ENCODE measurements around the gene PROX1.

The PROX1 gene

DNA sequence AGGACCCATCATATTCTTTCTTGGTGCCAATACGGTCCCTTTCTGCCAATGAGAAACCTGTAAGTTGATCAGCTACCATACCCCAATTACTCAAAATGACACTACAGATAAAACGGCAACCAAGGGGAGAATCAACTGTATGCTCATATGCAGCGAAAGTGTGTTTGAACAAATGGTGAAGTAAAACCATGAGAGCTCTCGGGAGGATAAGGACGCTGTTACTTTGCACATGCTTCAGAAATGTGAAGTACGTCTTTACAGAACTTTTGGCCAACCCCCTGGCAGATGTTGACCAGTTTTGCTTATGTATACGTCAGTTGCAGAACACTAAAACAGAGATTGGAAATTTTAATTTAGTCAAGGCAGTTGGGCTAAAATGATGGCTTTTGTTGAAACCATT is 79.6 kb downstream of the PROX1 start:
- no peak for ATAC-seq
- TF ChIP-seq ZFP3 (CRISPR knock-in tag; IDR thresholded peaks at IDR 0.05) (no peak), TOX (CRISPR knock-in tag; IDR thresholded peaks at IDR 0.05; ENCODE audit: borderline replicate concordance) (no peak), ZNF8 (CRISPR knock-in tag; IDR thresholded peaks at IDR 0.05) (no peak), ZC3H10 (CRISPR knock-in tag; IDR thresholded peaks at IDR 0.05) (no peak), ISL1 (CRISPR knock-in tag; IDR thresholded peaks at IDR 0.05) (no peak), SNAI2 (CRISPR knock-in tag; IDR thresholded peaks at IDR 0.05) (no peak), GLIS3 (CRISPR knock-in tag; IDR thresholded peaks at IDR 0.05) (no peak), PPARA (CRISPR knock-in tag; IDR thresholded peaks at IDR 0.05; ENCODE audit: borderline replicate concordance) (no peak), OSR1 (CRISPR knock-in tag; IDR thresholded peaks at IDR 0.05) (no peak), ARNTL (CRISPR knock-in tag; IDR thresholded peaks at IDR 0.05; ENCODE audit: borderline replicate concordance, low read depth) (no peak), ZNF70 (CRISPR knock-in tag; IDR thresholded peaks at IDR 0.05) (no peak), RARB (CRISPR knock-in tag; IDR thresholded peaks at IDR 0.05) (no peak), BACH2 (CRISPR knock-in tag; IDR thresholded peaks at IDR 0.05; ENCODE audit: borderline replicate concordance) (no peak), CSDC2 (CRISPR knock-in tag; IDR thresholded peaks at IDR 0.05) (no peak)
- TF ChIP-seq, protein P1, sequence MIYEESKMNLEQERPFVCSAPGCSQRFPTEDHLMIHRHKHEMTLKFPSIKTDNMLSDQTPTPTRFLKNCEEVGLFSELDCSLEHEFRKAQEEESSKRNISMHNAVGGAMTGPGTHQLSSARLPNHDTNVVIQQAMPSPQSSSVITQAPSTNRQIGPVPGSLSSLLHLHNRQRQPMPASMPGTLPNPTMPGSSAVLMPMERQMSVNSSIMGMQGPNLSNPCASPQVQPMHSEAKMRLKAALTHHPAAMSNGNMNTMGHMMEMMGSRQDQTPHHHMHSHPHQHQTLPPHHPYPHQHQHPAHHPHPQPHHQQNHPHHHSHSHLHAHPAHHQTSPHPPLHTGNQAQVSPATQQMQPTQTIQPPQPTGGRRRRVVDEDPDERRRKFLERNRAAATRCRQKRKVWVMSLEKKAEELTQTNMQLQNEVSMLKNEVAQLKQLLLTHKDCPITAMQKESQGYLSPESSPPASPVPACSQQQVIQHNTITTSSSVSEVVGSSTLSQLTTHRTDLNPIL (CRISPR knock-in tag; IDR thresholded peaks at IDR 0.05; ENCODE audit: low read depth): no peak
- TF ChIP-seq, protein P2, sequence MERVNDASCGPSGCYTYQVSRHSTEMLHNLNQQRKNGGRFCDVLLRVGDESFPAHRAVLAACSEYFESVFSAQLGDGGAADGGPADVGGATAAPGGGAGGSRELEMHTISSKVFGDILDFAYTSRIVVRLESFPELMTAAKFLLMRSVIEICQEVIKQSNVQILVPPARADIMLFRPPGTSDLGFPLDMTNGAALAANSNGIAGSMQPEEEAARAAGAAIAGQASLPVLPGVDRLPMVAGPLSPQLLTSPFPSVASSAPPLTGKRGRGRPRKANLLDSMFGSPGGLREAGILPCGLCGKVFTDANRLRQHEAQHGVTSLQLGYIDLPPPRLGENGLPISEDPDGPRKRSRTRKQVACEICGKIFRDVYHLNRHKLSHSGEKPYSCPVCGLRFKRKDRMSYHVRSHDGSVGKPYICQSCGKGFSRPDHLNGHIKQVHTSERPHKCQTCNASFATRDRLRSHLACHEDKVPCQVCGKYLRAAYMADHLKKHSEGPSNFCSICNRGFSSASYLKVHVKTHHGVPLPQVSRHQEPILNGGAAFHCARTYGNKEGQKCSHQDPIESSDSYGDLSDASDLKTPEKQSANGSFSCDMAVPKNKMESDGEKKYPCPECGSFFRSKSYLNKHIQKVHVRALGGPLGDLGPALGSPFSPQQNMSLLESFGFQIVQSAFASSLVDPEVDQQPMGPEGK (CRISPR knock-in tag; IDR thresholded peaks at IDR 0.05; ENCODE audit: borderline replicate concordance): no peak
- TF ChIP-seq, protein P3, sequence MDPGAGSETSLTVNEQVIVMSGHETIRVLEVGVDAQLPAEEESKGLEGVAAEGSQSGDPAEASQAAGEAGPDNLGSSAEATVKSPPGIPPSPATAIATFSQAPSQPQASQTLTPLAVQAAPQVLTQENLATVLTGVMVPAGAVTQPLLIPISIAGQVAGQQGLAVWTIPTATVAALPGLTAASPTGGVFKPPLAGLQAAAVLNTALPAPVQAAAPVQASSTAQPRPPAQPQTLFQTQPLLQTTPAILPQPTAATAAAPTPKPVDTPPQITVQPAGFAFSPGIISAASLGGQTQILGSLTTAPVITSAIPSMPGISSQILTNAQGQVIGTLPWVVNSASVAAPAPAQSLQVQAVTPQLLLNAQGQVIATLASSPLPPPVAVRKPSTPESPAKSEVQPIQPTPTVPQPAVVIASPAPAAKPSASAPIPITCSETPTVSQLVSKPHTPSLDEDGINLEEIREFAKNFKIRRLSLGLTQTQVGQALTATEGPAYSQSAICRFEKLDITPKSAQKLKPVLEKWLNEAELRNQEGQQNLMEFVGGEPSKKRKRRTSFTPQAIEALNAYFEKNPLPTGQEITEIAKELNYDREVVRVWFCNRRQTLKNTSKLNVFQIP (CRISPR knock-in tag; IDR thresholded peaks at IDR 0.05; ENCODE audit: borderline replicate concordance, low read depth): no peak
- TF ChIP-seq, protein P4, sequence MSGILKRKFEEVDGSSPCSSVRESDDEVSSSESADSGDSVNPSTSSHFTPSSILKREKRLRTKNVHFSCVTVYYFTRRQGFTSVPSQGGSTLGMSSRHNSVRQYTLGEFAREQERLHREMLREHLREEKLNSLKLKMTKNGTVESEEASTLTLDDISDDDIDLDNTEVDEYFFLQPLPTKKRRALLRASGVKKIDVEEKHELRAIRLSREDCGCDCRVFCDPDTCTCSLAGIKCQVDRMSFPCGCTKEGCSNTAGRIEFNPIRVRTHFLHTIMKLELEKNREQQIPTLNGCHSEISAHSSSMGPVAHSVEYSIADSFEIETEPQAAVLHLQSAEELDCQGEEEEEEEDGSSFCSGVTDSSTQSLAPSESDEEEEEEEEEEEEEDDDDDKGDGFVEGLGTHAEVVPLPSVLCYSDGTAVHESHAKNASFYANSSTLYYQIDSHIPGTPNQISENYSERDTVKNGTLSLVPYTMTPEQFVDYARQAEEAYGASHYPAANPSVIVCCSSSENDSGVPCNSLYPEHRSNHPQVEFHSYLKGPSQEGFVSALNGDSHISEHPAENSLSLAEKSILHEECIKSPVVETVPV (CRISPR knock-in tag; IDR thresholded peaks at IDR 0.05): no peak

DNA sequence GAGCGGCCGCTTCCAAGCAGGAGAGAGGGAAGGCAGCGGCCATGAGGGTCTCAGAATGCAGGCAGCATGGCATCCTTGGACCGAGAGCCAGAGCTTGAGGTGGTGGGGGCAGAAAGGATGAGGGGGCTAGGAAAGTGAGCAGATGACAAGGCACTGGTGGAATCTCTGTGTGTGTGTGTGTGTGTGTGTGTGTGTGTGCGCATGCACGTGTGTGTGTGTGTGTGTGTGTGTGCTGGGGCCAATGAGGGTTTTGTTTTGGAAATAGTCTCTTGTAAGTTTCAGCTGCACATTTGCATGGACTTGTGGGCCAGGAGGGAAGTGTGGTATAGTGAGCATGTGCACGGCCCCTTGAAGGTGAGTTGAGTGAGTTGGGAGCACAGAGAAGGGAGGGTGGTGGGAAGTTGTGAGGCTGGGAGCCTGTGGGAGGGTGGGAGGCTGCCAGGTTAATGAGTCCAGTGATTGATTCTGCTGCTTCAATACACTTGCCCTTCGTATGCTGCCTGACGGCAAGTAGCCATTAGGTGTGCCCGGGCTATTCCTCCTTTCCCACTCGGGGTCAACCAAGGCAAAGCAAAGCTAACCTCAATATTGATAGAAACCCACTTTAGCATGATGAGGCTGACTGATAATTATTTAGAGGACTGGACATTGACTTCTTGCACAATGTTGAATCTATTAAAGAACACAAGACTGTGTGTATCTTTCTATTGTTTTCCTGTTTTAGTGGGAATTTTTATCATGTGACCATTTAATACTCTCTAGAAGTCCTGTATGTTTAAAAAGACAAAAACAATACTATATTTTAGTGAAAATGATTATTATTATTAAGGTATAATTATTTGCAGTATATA is 80.3 kb downstream of the PROX1 start:
- ATAC-seq: no peak
- TF ChIP-seq CSDC2 (CRISPR knock-in tag; IDR thresholded peaks at IDR 0.05) (no peak), TOX (CRISPR knock-in tag; IDR thresholded peaks at IDR 0.05; ENCODE audit: borderline replicate concordance) (no peak), OSR1 (CRISPR knock-in tag; IDR thresholded peaks at IDR 0.05) (no peak), GLIS3 (CRISPR knock-in tag; IDR thresholded peaks at IDR 0.05) (no peak), ISL1 (CRISPR knock-in tag; IDR thresholded peaks at IDR 0.05) (no peak), ZFP30 (CRISPR knock-in tag; IDR thresholded peaks at IDR 0.05) (no peak), ZFP3 (CRISPR knock-in tag; IDR thresholded peaks at IDR 0.05) (no peak), ZNF8 (CRISPR knock-in tag; IDR thresholded peaks at IDR 0.05) (no peak), TCF4 (CRISPR knock-in tag; IDR thresholded peaks at IDR 0.05; ENCODE audit: borderline replicate concordance) (no peak), ZNF565 (CRISPR knock-in tag; conservative IDR thresholded peaks at IDR 0.05; ENCODE audit: low read depth) (no peak), ZC3H10 (CRISPR knock-in tag; IDR thresholded peaks at IDR 0.05) (no peak), RARB (CRISPR knock-in tag; IDR thresholded peaks at IDR 0.05) (no peak)
- TF ChIP-seq, protein P3 (CRISPR knock-in tag; IDR thresholded peaks at IDR 0.05; ENCODE audit: borderline replicate concordance, low read depth): no peak
- TF ChIP-seq, protein P4 (CRISPR knock-in tag; IDR thresholded peaks at IDR 0.05): no peak
- TF ChIP-seq, protein P5, sequence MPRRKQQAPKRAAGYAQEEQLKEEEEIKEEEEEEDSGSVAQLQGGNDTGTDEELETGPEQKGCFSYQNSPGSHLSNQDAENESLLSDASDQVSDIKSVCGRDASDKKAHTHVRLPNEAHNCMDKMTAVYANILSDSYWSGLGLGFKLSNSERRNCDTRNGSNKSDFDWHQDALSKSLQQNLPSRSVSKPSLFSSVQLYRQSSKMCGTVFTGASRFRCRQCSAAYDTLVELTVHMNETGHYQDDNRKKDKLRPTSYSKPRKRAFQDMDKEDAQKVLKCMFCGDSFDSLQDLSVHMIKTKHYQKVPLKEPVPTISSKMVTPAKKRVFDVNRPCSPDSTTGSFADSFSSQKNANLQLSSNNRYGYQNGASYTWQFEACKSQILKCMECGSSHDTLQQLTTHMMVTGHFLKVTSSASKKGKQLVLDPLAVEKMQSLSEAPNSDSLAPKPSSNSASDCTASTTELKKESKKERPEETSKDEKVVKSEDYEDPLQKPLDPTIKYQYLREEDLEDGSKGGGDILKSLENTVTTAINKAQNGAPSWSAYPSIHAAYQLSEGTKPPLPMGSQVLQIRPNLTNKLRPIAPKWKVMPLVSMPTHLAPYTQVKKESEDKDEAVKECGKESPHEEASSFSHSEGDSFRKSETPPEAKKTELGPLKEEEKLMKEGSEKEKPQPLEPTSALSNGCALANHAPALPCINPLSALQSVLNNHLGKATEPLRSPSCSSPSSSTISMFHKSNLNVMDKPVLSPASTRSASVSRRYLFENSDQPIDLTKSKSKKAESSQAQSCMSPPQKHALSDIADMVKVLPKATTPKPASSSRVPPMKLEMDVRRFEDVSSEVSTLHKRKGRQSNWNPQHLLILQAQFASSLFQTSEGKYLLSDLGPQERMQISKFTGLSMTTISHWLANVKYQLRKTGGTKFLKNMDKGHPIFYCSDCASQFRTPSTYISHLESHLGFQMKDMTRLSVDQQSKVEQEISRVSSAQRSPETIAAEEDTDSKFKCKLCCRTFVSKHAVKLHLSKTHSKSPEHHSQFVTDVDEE (CRISPR knock-in tag; IDR thresholded peaks at IDR 0.05): no peak
- TF ChIP-seq, protein P2 (CRISPR knock-in tag; IDR thresholded peaks at IDR 0.05; ENCODE audit: borderline replicate concordance): no peak
